ENCODE results near the gene PRAF2.

PRAF2 gene

GRCh38 chrX:49106296-49106695 lies 32.5 kb upstream of the PRAF2 start:
- Histone ChIP-seq H3K4me1 (ENCODE audit: control insufficient read depth, insufficient read depth, low read length) (no peaks in the 10 kb centered on the region), H3K9me3 (ENCODE audit: control insufficient read depth, insufficient read depth, low read length) (no peaks in the 10 kb centered on the region), H3K36me3 (ENCODE audit: control insufficient read depth, insufficient read depth, low read length) (no peaks in the 10 kb centered on the region), H3K27me3 (ENCODE audit: control insufficient read depth, insufficient read depth, low read length) (no peaks in the 10 kb centered on the region), H3K4me3 (ENCODE audit: low read length) (no peak overlapping the region), H3K27ac (ENCODE audit: low read length) (no peak overlapping the region)
- WGBS (ENCODE audit: insufficient coverage, insufficient read length): no CpG with 5 or more reads among the region's 4 CpGs
- no peak for DNase-seq (ENCODE audit: low read depth, low spot score)

DNA sequence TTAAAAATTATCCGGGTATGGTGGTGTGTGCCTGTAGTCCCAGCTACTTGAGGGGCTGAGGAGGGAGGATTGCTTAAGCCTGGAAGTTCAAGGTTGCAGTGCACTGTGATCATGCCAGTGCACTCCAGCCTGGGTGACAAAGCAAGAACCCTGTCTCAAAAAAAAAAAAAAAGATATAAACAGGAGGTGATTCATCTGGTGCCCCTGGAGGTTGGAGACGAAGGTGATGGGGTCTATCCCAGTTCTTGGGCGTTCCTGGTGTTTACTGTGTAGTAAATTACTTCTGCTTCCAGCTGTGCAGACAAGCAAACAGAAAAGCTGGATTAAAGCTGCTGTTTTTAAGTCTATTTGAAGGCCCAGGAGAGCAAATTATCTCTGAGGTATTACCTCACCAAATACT lies 29.8 kb upstream of the PRAF2 start:
- H3K36me3 ChIP-seq (ENCODE audit: control insufficient read depth, insufficient read depth, low read length): no peaks in the 10 kb centered on the region
- no peak for DNase-seq (ENCODE audit: low read depth, low spot score)
- H3K27ac ChIP-seq (ENCODE audit: low read length): no peak overlapping the region
- no peaks in the 10 kb centered on the region for H3K9me3 ChIP-seq (ENCODE audit: control insufficient read depth, insufficient read depth, low read length)
- H3K4me1 ChIP-seq (ENCODE audit: control insufficient read depth, insufficient read depth, low read length): no peaks in the 10 kb centered on the region
- WGBS (ENCODE audit: insufficient coverage, insufficient read length): no CpG with 5 or more reads among the region's 3 CpGs
- H3K27me3 ChIP-seq (ENCODE audit: control insufficient read depth, insufficient read depth, low read length): no peaks in the 10 kb centered on the region
- no peak overlapping the region for H3K4me3 ChIP-seq (ENCODE audit: low read length)

GRCh38 chrX:49102190-49102589 lies 28.4 kb upstream of the PRAF2 start:
- Histone ChIP-seq H3K4me1 (ENCODE audit: control insufficient read depth, insufficient read depth, low read length) (no peaks in the 10 kb centered on the region), H3K27me3 (ENCODE audit: control insufficient read depth, insufficient read depth, low read length) (no peaks in the 10 kb centered on the region), H3K27ac (ENCODE audit: low read length) (no peak overlapping the region), H3K9me3 (ENCODE audit: control insufficient read depth, insufficient read depth, low read length) (no peaks in the 10 kb centered on the region), H3K36me3 (ENCODE audit: control insufficient read depth, insufficient read depth, low read length) (no peaks in the 10 kb centered on the region), H3K4me3 (ENCODE audit: low read length) (no peak overlapping the region)
- WGBS (ENCODE audit: insufficient coverage, insufficient read length): no CpG with 5 or more reads among the region's 9 CpGs
- DNase-seq (ENCODE audit: low read depth, low spot score): no peak

GRCh38 chrX:49101629-49101984 lies 27.8 kb upstream of the PRAF2 start:
- no peak for DNase-seq (ENCODE audit: low read depth, low spot score)
- Histone ChIP-seq H3K4me1 (ENCODE audit: control insufficient read depth, insufficient read depth, low read length) (no peaks in the 10 kb centered on the region), H3K27ac (ENCODE audit: low read length) (no peak overlapping the region), H3K4me3 (ENCODE audit: low read length) (peak overlapping the region; percentile 94; the same call in 1 of the 2 replicates), H3K27me3 (ENCODE audit: control insufficient read depth, insufficient read depth, low read length) (no peaks in the 10 kb centered on the region), H3K9me3 (ENCODE audit: control insufficient read depth, insufficient read depth, low read length) (no peaks in the 10 kb centered on the region), H3K36me3 (ENCODE audit: control insufficient read depth, insufficient read depth, low read length) (no peaks in the 10 kb centered on the region)
- no CpG with 5 or more reads among the region's 9 CpGs for WGBS (ENCODE audit: insufficient coverage, insufficient read length)

DNA sequence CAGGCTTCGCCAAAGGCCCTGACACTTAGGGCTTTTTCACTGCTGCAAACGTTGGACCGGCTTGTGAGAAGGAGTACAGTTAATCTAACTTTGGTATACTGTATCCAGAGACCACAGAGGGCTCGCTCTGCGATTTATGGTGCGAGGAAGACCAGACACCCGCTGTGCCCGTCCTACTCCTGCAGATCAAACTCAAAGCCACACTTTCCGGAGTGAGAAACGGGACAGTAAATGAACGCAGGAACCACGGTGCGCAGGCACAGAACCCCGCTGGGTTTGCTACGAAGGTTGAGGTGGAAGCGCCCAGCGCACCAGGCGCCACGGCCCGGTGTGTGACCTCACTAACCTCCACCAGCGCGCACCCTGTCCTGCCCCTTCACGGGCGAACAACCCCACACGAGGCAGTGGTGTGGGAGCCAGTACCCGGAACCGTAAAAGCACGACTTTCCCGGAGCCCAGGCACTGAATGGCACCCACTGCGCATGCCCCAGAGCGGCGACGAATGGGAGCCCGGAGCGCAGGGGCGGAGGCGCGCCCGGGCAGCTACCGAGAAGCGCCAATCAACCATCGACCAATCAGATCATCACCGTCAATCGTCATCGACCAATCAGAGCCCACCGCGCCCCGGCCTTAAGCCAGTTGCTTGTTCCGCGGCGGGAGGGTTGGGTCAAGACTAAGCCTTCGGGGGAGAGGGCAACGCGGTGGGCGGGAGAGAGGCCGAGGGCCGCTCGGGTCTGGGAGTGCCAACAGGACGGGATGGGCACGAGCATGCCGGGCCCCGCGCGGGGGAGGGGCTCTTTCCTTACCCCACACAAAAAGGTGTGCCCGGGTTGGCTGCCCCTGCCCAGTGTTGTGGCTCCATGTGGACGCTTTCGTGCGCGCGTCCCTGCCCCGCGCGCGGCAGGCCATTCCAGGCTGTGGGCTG lies 27.2 kb upstream of the PRAF2 start:
- Histone ChIP-seq H3K36me3 (ENCODE audit: control insufficient read depth, insufficient read depth, low read length) (no peaks in the 10 kb centered on the region), H3K9me3 (ENCODE audit: control insufficient read depth, insufficient read depth, low read length) (no peaks in the 10 kb centered on the region), H3K27me3 (ENCODE audit: control insufficient read depth, insufficient read depth, low read length) (no peaks in the 10 kb centered on the region), H3K4me3 (ENCODE audit: low read length) (peak overlapping the region; percentile 94), H3K4me1 (ENCODE audit: control insufficient read depth, insufficient read depth, low read length) (no peaks in the 10 kb centered on the region), H3K27ac (ENCODE audit: low read length) (no peak overlapping the region)
- peak; percentile 61 for DNase-seq (ENCODE audit: low read depth, low spot score)
- no CpG with 5 or more reads among the region's 74 CpGs for WGBS (ENCODE audit: insufficient coverage, insufficient read length)

- Histone ChIP-seq H3K27ac (ENCODE audit: low read length) (no peak overlapping the region), H3K9me3 (ENCODE audit: control insufficient read depth, insufficient read depth, low read length) (no peaks in the 10 kb centered on the region), H3K4me3 (ENCODE audit: low read length) (no peak overlapping the region), H3K27me3 (ENCODE audit: control insufficient read depth, insufficient read depth, low read length) (no peaks in the 10 kb centered on the region), H3K36me3 (ENCODE audit: control insufficient read depth, insufficient read depth, low read length) (no peaks in the 10 kb centered on the region), H3K4me1 (ENCODE audit: control insufficient read depth, insufficient read depth, low read length) (no peaks in the 10 kb centered on the region)
- DNase-seq (ENCODE audit: low read depth, low spot score): no peak
- WGBS (ENCODE audit: insufficient coverage, insufficient read length): no CpG with 5 or more reads among the region's 4 CpGs
Measured at GRCh38 chrX:49096419-49096818, 22.6 kb upstream of the PRAF2 start.

DNA sequence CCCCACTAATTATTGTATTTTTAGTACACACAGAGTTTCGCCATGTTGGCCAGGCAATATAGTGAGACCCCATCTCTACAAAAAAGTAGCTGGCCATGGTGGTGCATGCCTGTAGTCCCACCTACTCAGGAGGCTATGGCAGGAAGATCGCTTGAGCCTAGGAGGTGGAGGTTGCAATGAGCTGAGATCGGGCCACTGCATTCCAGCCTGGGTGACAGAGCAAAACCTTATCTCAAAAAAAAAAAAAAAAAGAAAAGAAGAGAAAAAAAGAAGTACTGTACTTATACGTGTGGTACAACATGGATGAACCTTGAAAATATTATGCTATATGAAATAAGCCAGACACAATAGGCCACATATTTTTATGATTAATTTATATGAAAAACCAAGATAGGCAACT lies 15.8 kb upstream of the PRAF2 start:
- Histone ChIP-seq H3K9me3 (ENCODE audit: control insufficient read depth, insufficient read depth, low read length) (no peaks in the 10 kb centered on the region), H3K36me3 (ENCODE audit: control insufficient read depth, insufficient read depth, low read length) (no peaks in the 10 kb centered on the region), H3K4me1 (ENCODE audit: control insufficient read depth, insufficient read depth, low read length) (no peaks in the 10 kb centered on the region), H3K27ac (ENCODE audit: low read length) (no peak overlapping the region), H3K4me3 (ENCODE audit: low read length) (no peak overlapping the region), H3K27me3 (ENCODE audit: control insufficient read depth, insufficient read depth, low read length) (no peaks in the 10 kb centered on the region)
- no CpG with 5 or more reads among the region's 4 CpGs for WGBS (ENCODE audit: insufficient coverage, insufficient read length)
- no peak for DNase-seq (ENCODE audit: low read depth, low spot score)

DNA sequence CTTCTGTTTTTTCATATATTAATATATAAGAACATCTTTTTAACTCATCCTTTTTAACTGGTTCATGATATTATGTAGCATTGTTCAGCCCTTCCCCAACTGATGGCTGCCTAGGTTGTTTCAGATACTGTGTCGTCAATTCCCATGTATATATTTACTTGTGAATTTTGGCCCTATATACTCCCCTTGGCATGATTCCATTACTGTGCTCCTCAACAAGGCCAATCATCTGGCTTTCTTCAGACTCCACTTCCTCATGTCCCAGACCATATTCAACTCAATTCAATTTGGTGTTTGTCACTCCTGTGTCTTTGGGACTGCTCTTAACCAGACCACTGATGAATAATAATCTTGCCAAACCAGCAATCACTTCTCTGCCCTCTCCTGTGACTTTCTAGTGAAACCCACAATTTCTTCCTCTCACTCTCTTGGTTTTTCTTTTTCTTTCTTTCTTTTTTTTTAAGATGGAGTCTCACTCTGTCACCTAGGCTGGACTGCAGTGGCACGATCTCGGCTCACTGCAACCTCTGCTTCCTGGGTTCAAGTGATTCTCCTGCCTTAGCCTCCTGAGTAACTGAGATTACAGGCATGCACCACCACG lies 8.6 kb upstream of the PRAF2 start:
- no CpG with 5 or more reads among the region's 4 CpGs for WGBS (ENCODE audit: insufficient coverage, insufficient read length)
- DNase-seq (ENCODE audit: low read depth, low spot score): no peak

GRCh38 chrX:49079489-49080428 lies 6.0 kb upstream of the PRAF2 start, which contains the start of gene WDR45:
Gene WDR45 (minus strand): TSS chrX:49079887. CDS start chrX:49078095, 1,792 bp downstream.
- Histone ChIP-seq H3K9me3 (ENCODE audit: control insufficient read depth, insufficient read depth, low read length) (no peaks in the 10 kb centered on the region), H3K27me3 (ENCODE audit: control insufficient read depth, insufficient read depth, low read length) (no peaks in the 10 kb centered on the region), H3K4me1 (ENCODE audit: control insufficient read depth, insufficient read depth, low read length) (no peaks in the 10 kb centered on the region), H3K27ac (ENCODE audit: low read length) (no peak within 1 kb of the TSS), H3K4me3 (ENCODE audit: low read length) (peak within 1 kb of the TSS; percentile 89; the same call in 1 of the 2 replicates), H3K36me3 (ENCODE audit: control insufficient read depth, insufficient read depth, low read length) (no peaks in the 10 kb centered on the region; the same call in 1 of the 2 replicates)
- WGBS (ENCODE audit: insufficient coverage, insufficient read length): no CpG with 5 or more reads among the region's 55 CpGs
- DNase-seq (ENCODE audit: low read depth, low spot score): no peak

More for the DNA sequence above, 8.6 kb upstream of the PRAF2 start:
- no peak overlapping the region for H3K27ac ChIP-seq (ENCODE audit: low read length)
- H3K9me3 ChIP-seq (ENCODE audit: control insufficient read depth, insufficient read depth, low read length): no peaks in the 10 kb centered on the region
- no peaks in the 10 kb centered on the region for H3K27me3 ChIP-seq (ENCODE audit: control insufficient read depth, insufficient read depth, low read length)
- H3K36me3 ChIP-seq (ENCODE audit: control insufficient read depth, insufficient read depth, low read length): no peaks in the 10 kb centered on the region
- no peak overlapping the region for H3K4me3 ChIP-seq (ENCODE audit: low read length)
- H3K4me1 ChIP-seq (ENCODE audit: control insufficient read depth, insufficient read depth, low read length): no peaks in the 10 kb centered on the region

DNA sequence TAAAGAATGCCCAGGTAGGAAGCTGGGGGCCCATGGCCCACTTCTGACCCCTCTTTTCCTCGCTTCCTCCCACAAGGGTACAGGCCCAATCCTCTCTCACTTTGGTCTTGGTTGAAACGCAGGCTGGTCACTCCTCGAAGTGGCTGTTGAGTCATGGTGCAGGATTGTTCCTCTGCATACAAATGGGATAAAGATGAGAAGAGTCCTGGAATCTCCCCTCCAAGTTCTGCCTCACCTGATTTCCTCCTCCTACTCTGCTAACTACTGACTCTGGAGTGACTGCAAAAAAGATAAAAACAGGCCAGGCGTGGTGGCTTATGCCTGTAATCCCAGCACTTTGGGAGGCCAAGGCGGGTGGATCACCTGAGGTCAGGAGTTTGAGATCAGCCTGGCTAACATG lies 4.1 kb upstream of the PRAF2 start:
- Histone ChIP-seq H3K36me3 (ENCODE audit: control insufficient read depth, insufficient read depth, low read length) (no peaks in the 10 kb centered on the region; the same call in 1 of the 2 replicates), H3K27ac (ENCODE audit: low read length) (no peak overlapping the region), H3K27me3 (ENCODE audit: control insufficient read depth, insufficient read depth, low read length) (no peaks in the 10 kb centered on the region), H3K9me3 (ENCODE audit: control insufficient read depth, insufficient read depth, low read length) (no peaks in the 10 kb centered on the region), H3K4me3 (ENCODE audit: low read length) (no peak overlapping the region), H3K4me1 (ENCODE audit: control insufficient read depth, insufficient read depth, low read length) (no peaks in the 10 kb centered on the region)
- WGBS (ENCODE audit: insufficient coverage, insufficient read length): no CpG with 5 or more reads among the region's 5 CpGs
- no peak for DNase-seq (ENCODE audit: low read depth, low spot score)
